ENCODE data around the gene GMFB.

The GMFB gene

GRCh38 chr14:54488646-54489317 lies at the start of gene GMFB:
Gene GMFB, minus strand, starts transcription at chr14:54488980. Its CDS starts 53 bp downstream, at chr14:54488927.
- peak; percentile 74 to 80 for DNase-seq

- DNase-seq, result no peak
These were observed 49.3 kb upstream of the GMFB start for GRCh38 chr14:54538055-54538454.

- DNase-seq, result no peak
These were observed 48.9 kb upstream of the GMFB start for GRCh38 chr14:54537651-54538050.

- DNase-seq, result no peak
These were observed 46.9 kb upstream of the GMFB start for GRCh38 chr14:54535646-54536045.

GRCh38 chr14:54535126-54535525 lies 46.3 kb upstream of the GMFB start:
- no peak for DNase-seq

- no peak for DNase-seq
These were observed 44.3 kb upstream of the GMFB start for GRCh38 chr14:54533100-54533499.

GRCh38 chr14:54532111-54533012 lies 43.6 kb upstream of the GMFB start:
- DNase-seq, result no peak

- no peak for DNase-seq
These were observed 41.0 kb upstream of the GMFB start for GRCh38 chr14:54529811-54530210.

- DNase-seq, result no peak
These were observed 40.2 kb upstream of the GMFB start for GRCh38 chr14:54528973-54529372.

GRCh38 chr14:54524410-54524809 lies 35.6 kb upstream of the GMFB start:
- DNase-seq, result no peak

GRCh38 chr14:54516709-54517108 lies 27.9 kb upstream of the GMFB start:
- DNase-seq, result no peak

GRCh38 chr14:54515670-54516069 lies 26.9 kb upstream of the GMFB start:
- no peak for DNase-seq

GRCh38 chr14:54512393-54512792 lies 23.6 kb upstream of the GMFB start:
- DNase-seq, result no peak

- DNase-seq, result peak; percentile 94 to 98
These were observed 21.0 kb upstream of the GMFB start, which contains the start of gene CGRRF1 for GRCh38 chr14:54509546-54510501. Gene CGRRF1, plus strand, starts transcription at chr14:54509906. Its CDS starts 54 bp downstream, at chr14:54509960.

GRCh38 chr14:54503486-54503885 lies 14.7 kb upstream of the GMFB start:
- no peak for DNase-seq

GRCh38 chr14:54502602-54503001 lies 13.8 kb upstream of the GMFB start:
- no peak for DNase-seq

- DNase-seq, result no peak
These were observed 12.7 kb upstream of the GMFB start for GRCh38 chr14:54501480-54501879.

GRCh38 chr14:54500744-54501143 lies 12.0 kb upstream of the GMFB start:
- no peak for DNase-seq

- DNase-seq, result no peak
These were observed 9.8 kb upstream of the GMFB start for GRCh38 chr14:54498579-54498978.

- DNase-seq, result no peak
These were observed 9.3 kb upstream of the GMFB start for GRCh38 chr14:54498095-54498531.

GRCh38 chr14:54497224-54497623 lies 8.4 kb upstream of the GMFB start:
- DNase-seq, result no peak

GRCh38 chr14:54493293-54493692 lies 4.5 kb upstream of the GMFB start:
- DNase-seq, result no peak

All from NCI-H1930 (cell line).